ENCODE measurements around the gene RACGAP1.

Gene RACGAP1

GRCh38 chr12:49967042-49967776 is 58.1 kb downstream of the RACGAP1 start:
- peak; percentile 93 for DNase-seq

- DNase-seq: no peak
These were observed 58.7 kb downstream of the RACGAP1 start for GRCh38 chr12:49966511-49967041.

- DNase-seq: no peak
These were observed 59.5 kb downstream of the RACGAP1 start for GRCh38 chr12:49965836-49966235.

- DNase-seq: no peak
These were observed 60.3 kb downstream of the RACGAP1 start for GRCh38 chr12:49964849-49965624.

- no peak for DNase-seq
These were observed 61.1 kb downstream of the RACGAP1 start for GRCh38 chr12:49963976-49964815.

GRCh38 chr12:49962861-49963765 is 62.2 kb downstream of the RACGAP1 start:
- no peak for DNase-seq

GRCh38 chr12:49961993-49962764 is 63.1 kb downstream of the RACGAP1 start:
- DNase-seq: no peak

- DNase-seq: no peak
These were observed 64.0 kb downstream of the RACGAP1 start, which contains the start of gene AQP5 for GRCh38 chr12:49961111-49961922. AQP5 (plus strand) TSS chr12:49961872; CDS start chr12:49962018, 146 bp downstream.

GRCh38 chr12:49960474-49961110 is 64.7 kb downstream of the RACGAP1 start:
- no peak for DNase-seq

GRCh38 chr12:49959685-49960473 is 65.4 kb downstream of the RACGAP1 start:
- DNase-seq: no peak

GRCh38 chr12:49957570-49957967 is 67.7 kb downstream of the RACGAP1 start:
- DNase-seq: no peak

- DNase-seq: no peak
These were observed 68.4 kb downstream of the RACGAP1 start for GRCh38 chr12:49956663-49957569.

GRCh38 chr12:49955899-49956662 is 69.2 kb downstream of the RACGAP1 start:
- no peak for DNase-seq

- DNase-seq: no peak
These were observed 70.1 kb downstream of the RACGAP1 start for GRCh38 chr12:49954863-49955830.

All from activated CD4-positive, alpha-beta T cell treated with anti-CD3 and anti-CD28 coated beads, Interleukin-2, Interleukin-6, amounts not matched to agents 100 ng/mL and 50 ng/mL, durations not matched to agents 16 hours and 8 hours (primary cell).